H1 (cell line): ENCODE data around the gene PKN1. TPM values are rescaled to one million over a fixed set of nuclear protein-coding genes. Genes with fewer than 3 reads are reported as not detected.

Experiments used
- CTCF ChIA-PET: fragments of 300-600 bp; sonication (Branson Sonifier 250); formaldehyde crosslinking; loops from one replicate; lab custom pipeline; 2021; ENCODE audit not compliant: partially characterized antibody; lab: Charles Lee
- POLR2A ChIA-PET: fragments of 300-600 bp; sonication (Branson Sonifier 250); formaldehyde crosslinking; loops from one replicate; lab custom pipeline; 2021; ENCODE audit warnings: inconsistent platforms; ENCODE audit not compliant: partially characterized antibody; lab: Charles Lee
- DNase-seq, 2 experiments: peaks; one replicate each; pipeline versions ENCODE4 v3.0.0 to v3.0.0-alpha.2; 2010 to 2022; ENCODE audit warnings: low spot score in 2 of 2, low read depth in 1 of 2, mixed read lengths in 1 of 2
- FAIRE-seq: peaks from 2 replicates; lab custom pipeline; 2011; peaks lifted over from hg19 to GRCh38; lab: Jason Lieb, UNC
- H2AFZ ChIP-seq: 2 replicates; pipeline ENCODE4 v1.8.1; 2012; ENCODE audit warnings: low read length, inconsistent platforms
- H2AK5ac ChIP-seq: 2 replicates; pipeline ENCODE4 v1.6.1; 2013; ENCODE audit warnings: low read depth, low read length
- H2BK120ac ChIP-seq: replicated peaks from 2 replicates; pipeline ENCODE3; 2013; ENCODE audit warnings: low read depth, low read length, inconsistent platforms
- H2BK12ac ChIP-seq: 2 replicates; pipeline ENCODE4 v1.6.1; 2013; ENCODE audit warnings: low read depth, low read length
- H2BK15ac ChIP-seq: 2 replicates; pipeline ENCODE4 v1.6.1; 2013; ENCODE audit warnings: low read length
- H2BK20ac ChIP-seq: 2 replicates; pipeline ENCODE4 v1.6.1; 2013; ENCODE audit warnings: low read length
- H2BK5ac ChIP-seq: 2 replicates; pipeline ENCODE4 v1.6.1; 2013; ENCODE audit warnings: low read depth, low read length
- H3K14ac ChIP-seq: 2 replicates; pipeline ENCODE4 v1.6.1; 2013; ENCODE audit warnings: inconsistent platforms; ENCODE audit not compliant: insufficient read length
- H3K18ac ChIP-seq: 2 replicates; pipeline ENCODE4 v1.6.1; 2013; ENCODE audit warnings: low read length; ENCODE audit errors: extremely low read depth
- H3K23ac ChIP-seq: 2 replicates; pipeline ENCODE4 v1.6.1; 2013; ENCODE audit warnings: inconsistent platforms; ENCODE audit not compliant: insufficient read length
- H3K23me2 ChIP-seq: 2 replicates; pipeline ENCODE4 v1.6.1; 2013; ENCODE audit warnings: low read depth, low read length
- H3K27ac ChIP-seq: 2 replicates; pipeline ENCODE4 v1.6.1; 2011; ENCODE audit warnings: low read depth, low read length, inconsistent platforms
- H3K27me3 ChIP-seq, 4 experiments: replicated peaks in 1 of 4; 1 replicate in 1 of 4; 2 replicates in 3 of 4; pipeline versions ENCODE4 v1.6.1 to v1.8.1; 2011 to 2013; ENCODE audit warnings: low read length in 3 of 4, mild to moderate bottlenecking in 3 of 4, inconsistent platforms in 2 of 4, mixed read lengths in 2 of 4, moderate library complexity in 1 of 4; ENCODE audit not compliant: control insufficient read depth in 3 of 4, insufficient read depth in 3 of 4; ENCODE audit errors: extremely low read depth in 1 of 4
- H3K36me3 ChIP-seq, 4 experiments: 2 replicates each; pipeline versions ENCODE4 v1.6.1 to v1.8.1; 2011 to 2013; ENCODE audit warnings: mild to moderate bottlenecking in 4 of 4, low read length in 3 of 4, moderate library complexity in 2 of 4, control low read depth in 1 of 4, inconsistent platforms in 1 of 4; ENCODE audit not compliant: insufficient read depth in 4 of 4, control insufficient read depth in 2 of 4
- H3K4ac ChIP-seq: replicated peaks from 2 replicates; pipeline ENCODE3; 2013; ENCODE audit warnings: low read length, low read depth, mixed read lengths, inconsistent platforms; ENCODE audit not compliant: insufficient read length
- H3K4me1 ChIP-seq, 4 experiments: replicated peaks in 1 of 4; 1 replicate in 1 of 4; 2 replicates in 3 of 4; pipeline versions ENCODE4 v1.6.1 to v1.8.1; 2011 to 2013; ENCODE audit warnings: low read length in 3 of 4, inconsistent platforms in 2 of 4, mixed read lengths in 1 of 4; ENCODE audit not compliant: insufficient read depth in 4 of 4, control insufficient read depth in 3 of 4
- H3K4me2 ChIP-seq, 2 experiments: 2 replicates each; pipeline versions ENCODE4 v1.6.1 to v1.8.1; 2011 to 2013; ENCODE audit warnings: low read depth in 2 of 2, low read length in 2 of 2, control low read depth in 1 of 2, inconsistent platforms in 1 of 2, mild to moderate bottlenecking in 1 of 2; ENCODE audit not compliant: insufficient read depth in 1 of 2
- H3K4me3 ChIP-seq, 4 experiments: fragments of 200-600, 300-600 bp in 1 of 4; sonication (generic), shearing (Covaris generic), sonication (Bioruptor Twin) in 1 of 4; 2 replicates each; pipeline versions ENCODE4 v1.5.1 to v1.8.1; 2011 to 2016; ENCODE audit warnings: low read length in 4 of 4, low read depth in 3 of 4, control low read depth in 2 of 4, inconsistent platforms in 2 of 4, mild to moderate bottlenecking in 2 of 4, mixed read lengths in 1 of 4, moderate library complexity in 1 of 4; ENCODE audit not compliant: insufficient read depth in 2 of 4; ENCODE audit errors: extremely low read depth in 1 of 4
- H3K56ac ChIP-seq: replicated peaks from 2 replicates; pipeline ENCODE3; 2013; ENCODE audit warnings: low read depth, mild to moderate bottlenecking, mixed read lengths, low read length, inconsistent platforms; ENCODE audit not compliant: insufficient read length
- H3K79me1 ChIP-seq: 2 replicates; pipeline ENCODE4 v1.6.1; 2013; ENCODE audit warnings: low read depth, low read length, control low read depth
- H3K79me2 ChIP-seq, 2 experiments: 2 replicates each; pipeline versions ENCODE4 v1.6.1 to v1.8.1; 2012 to 2013; ENCODE audit warnings: low read length in 2 of 2, mild to moderate bottlenecking in 2 of 2, inconsistent platforms in 1 of 2; ENCODE audit not compliant: insufficient read depth in 2 of 2, control insufficient read depth in 1 of 2
- H3K9ac ChIP-seq, 4 experiments: replicated peaks in 1 of 4; 1 replicate in 1 of 4; 2 replicates in 3 of 4; pipeline versions ENCODE4 v1.6.1 to v1.8.1; 2011 to 2013; ENCODE audit warnings: low read depth in 3 of 4, low read length in 3 of 4, control low read depth in 2 of 4, mild to moderate bottlenecking in 2 of 4, moderate library complexity in 2 of 4, inconsistent platforms in 1 of 4; ENCODE audit errors: extremely low read depth in 1 of 4
- H3K9me3 ChIP-seq, 2 experiments: 2 replicates each; pipeline versions ENCODE4 v1.6.1 to v1.8.1; 2012 to 2013; ENCODE audit warnings: mild to moderate bottlenecking in 2 of 2, moderate library complexity in 2 of 2, control low read depth in 1 of 2, inconsistent platforms in 1 of 2, low read depth in 1 of 2, low read length in 1 of 2, mixed read lengths in 1 of 2; ENCODE audit not compliant: insufficient read depth in 2 of 2
- H4K20me1 ChIP-seq, 2 experiments: replicated peaks in 1 of 2; 2 replicates each; pipeline versions ENCODE3 to v1.8.1; 2011 to 2013; ENCODE audit warnings: inconsistent platforms in 2 of 2, low read length in 2 of 2, mild to moderate bottlenecking in 1 of 2; ENCODE audit not compliant: insufficient read depth in 2 of 2, control insufficient read depth in 1 of 2
- H4K5ac ChIP-seq: 2 replicates; pipeline ENCODE4 v1.6.1; 2013; ENCODE audit warnings: low read length, low read depth, mixed read lengths, inconsistent platforms; ENCODE audit not compliant: insufficient read length
- H4K8ac ChIP-seq: 2 replicates; pipeline ENCODE4 v1.8.0; 2013; ENCODE audit warnings: mild to moderate bottlenecking, moderate library complexity, low read length, inconsistent platforms; ENCODE audit not compliant: insufficient read depth; ENCODE audit errors: extremely low read depth
- H4K91ac ChIP-seq: replicated peaks from 2 replicates; pipeline ENCODE3; 2013; ENCODE audit warnings: low read length, mixed read lengths, inconsistent platforms; ENCODE audit not compliant: insufficient read length
- BCL11A ChIP-seq, 2 experiments: IDR thresholded peaks; one replicate each; pipeline ENCODE4 v1.6.1; 2011; ENCODE audit warnings: low read depth in 2 of 2, low read length in 2 of 2, mild to moderate bottlenecking in 2 of 2
- CEBPB ChIP-seq: IDR thresholded peaks from 2 replicates; pipeline ENCODE4 v1.6.1; 2012; ENCODE audit warnings: low read depth, low read length
- MAFK ChIP-seq: IDR thresholded peaks from 2 replicates; pipeline ENCODE4 v1.6.1; 2012; ENCODE audit warnings: low read depth, mild to moderate bottlenecking, improper control_type of control experiment, low read length
- SIRT6 ChIP-seq: IDR thresholded peaks from one replicate; pipeline ENCODE4 v1.7.1; 2012; ENCODE audit warnings: low read length, inconsistent platforms
- SUZ12 ChIP-seq: fragments of 200-600 bp; sonication (generic); IDR thresholded peaks from 2 replicates; pipeline ENCODE4 v1.6.1; 2012; ENCODE audit warnings: mild to moderate bottlenecking, inconsistent platforms, low read length, moderate library complexity, mixed read lengths
- ZNF274 ChIP-seq: IDR thresholded peaks from 2 replicates; pipeline ENCODE4 v1.7.0; 2012; ENCODE audit warnings: low read length, borderline replicate concordance; ENCODE audit errors: extremely low read depth
- WGBS, 2 experiments: shearing (Covaris generic) in 1 of 2; methylation state at CpG; one replicate each; pipeline versions ENCODE4 v1.1.6 to v1.1.7; 2013 to 2015; ENCODE audit warnings: low lambda C conversion rate in 2 of 2, mixed read lengths in 2 of 2, inconsistent platforms in 1 of 2, low coverage in 1 of 2, missing lambda C conversion rate in 1 of 2; ENCODE audit not compliant: insufficient replicate concordance in 2 of 2, insufficient coverage in 1 of 2, insufficient read length in 1 of 2; ENCODE audit errors: extremely low coverage in 1 of 2, missing lambda C conversion rate in 1 of 2; 5-methylcytosine and 5-hydroxymethylcytosine counted together
- polyA plus RNA-seq, 7 experiments: library from polyadenylated mRNA; depleted of rRNA in 3 of 7; stranded (reverse) in 5 of 7; unstranded in 2 of 7; fragments of >200 nt in 5 of 7; fragments of 200-250 nt in 2 of 7; gene quantifications; 1 replicate in 5 of 7; 2 replicates in 1 of 7; 4 replicates in 1 of 7; pipeline versions ENCODE4 v1.2.1 to v1.2.3, GENCODE V29; 2011 to 2013; ENCODE audit warnings: missing spikeins in 2 of 7, mixed read lengths in 2 of 7
- total RNA-seq: library from RNA; stranded (reverse); fragmentation: NEBNext Ultra II Directional; extraction: Animal tissue kit (Norgen Biotek cat#: 25700); gene quantifications from 2 replicates; pipeline ENCODE4 v1.2.1, GENCODE V29; 2021

Gene PKN1
- total and polyA plus RNA-seq, 2 of the 8 experiments (the other 6 are each of a cell fraction or from before 2014, with no cell fraction given) = 65.2 to 162 TPM

- no peak overlapping the region for H3K4me2 ChIP-seq
- no peaks in the 10 kb centered on the region for H3K79me2 ChIP-seq
- no peak for FAIRE-seq
- no peak overlapping the region for H3K14ac ChIP-seq
- no peaks in the 10 kb centered on the region; a peak in 1 of 7 replicates for H3K4me1 ChIP-seq
- no peaks in the 10 kb centered on the region for H3K9me3 ChIP-seq
- H3K27ac ChIP-seq = no peak overlapping the region
- H2AK5ac ChIP-seq = no peak overlapping the region
- H4K20me1 ChIP-seq = peaks cover 2 to 6% of the 10 kb centered on the region in 2 experiments
- H3K9ac ChIP-seq = no peak overlapping the region
- no peak overlapping the region for H3K18ac ChIP-seq
- H4K5ac ChIP-seq = no peak overlapping the region
- no peaks in the 10 kb centered on the region for H3K27me3 ChIP-seq
- no peak overlapping the region for H3K23ac ChIP-seq
- ChIA-PET POLR2A (interaction anchor here (0.6 to 3.3 kb wide), 5 partner anchors 8 to 694 kb away, joined by 3 to 10 read pairs (median 5); partner anchors contain the start of gene PTGER1), CTCF (interaction anchor here (0.6 to 3.5 kb wide), 7 partner anchors 11 to 635 kb away, joined by 3 to 16 read pairs (median 3); no protein-coding TSS in a partner anchor)
- no peak overlapping the region for H4K8ac ChIP-seq
- no peak overlapping the region for H2AFZ ChIP-seq
- no peak overlapping the region for H4K91ac ChIP-seq
- no peak overlapping the region for H3K4ac ChIP-seq
- H2BK20ac ChIP-seq = no peak overlapping the region
- no peak overlapping the region for H2BK15ac ChIP-seq
- DNase-seq = no peak
- peaks cover 9 to 30% (median 14%) of the 10 kb centered on the region in 4 experiments; a peak in 6 of 8 replicates for H3K36me3 ChIP-seq
- H2BK12ac ChIP-seq = no peak overlapping the region
- H3K4me3 ChIP-seq = no peak overlapping the region
- peaks cover 2% of the 10 kb centered on the region; the same call in 1 of the 2 replicates for H3K23me2 ChIP-seq
- TF ChIP-seq CEBPB (no peak), SIRT6 (no peak), BCL11A (IDR thresholded peaks at IDR 0.05; ENCODE audit: low read depth in 2 of 2, low read length in 2 of 2) (no peak), ZNF274 (no peak), SUZ12 (no peak), MAFK (no peak)
- no peak overlapping the region for H2BK120ac ChIP-seq
- no peaks in the 10 kb centered on the region for H3K79me1 ChIP-seq
- WGBS, 2 experiments = 90% methylated on average over 11 of the region's 12 CpGs; no CpG with 5 or more reads in 1 of the 2 experiments
- H2BK5ac ChIP-seq = no peak overlapping the region
- no peak overlapping the region for H3K56ac ChIP-seq
Measured at GRCh38 chr19:14467391-14467790, 34.3 kb downstream of the PKN1 start.
